GM21786 (cell line): ENCODE data around the gene DNMT1.
"Not testable (repeated sequence)": the region's sequence is repeated elsewhere in the genome, so short reads cannot be mapped to it uniquely, and the experiment has no call there.

Experiments used
- ATAC-seq: cut with Tn5 transposase; IDR thresholded peaks from one replicate; pipeline ENCODE4 v1.9.1; 2021; ENCODE audit not compliant: unreplicated experiment

The DNMT1 gene

GRCh38 chr19:10184636-10185035 is 10.1 kb downstream of the DNMT1 start:
- no peak for ATAC-seq

GRCh38 chr19:10183926-10184325 is 10.8 kb downstream of the DNMT1 start:
- no peak for ATAC-seq

DNA sequence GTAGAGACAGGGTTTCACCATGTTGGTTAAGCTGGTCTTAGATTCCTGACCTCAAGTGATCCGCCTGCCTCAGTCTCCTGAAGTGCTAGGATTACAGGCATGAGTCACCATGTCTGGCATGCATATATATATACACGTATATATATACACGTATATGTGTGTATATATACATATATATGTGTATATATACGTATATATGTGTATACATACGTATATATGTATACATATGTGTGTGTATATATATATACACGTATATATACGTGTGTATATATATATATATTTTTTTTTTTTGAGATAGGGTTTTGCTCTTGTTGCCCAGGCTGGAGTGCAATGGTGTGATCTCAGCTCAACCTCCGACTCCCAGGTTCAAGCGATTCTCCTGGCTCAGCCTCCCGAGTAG is 11.9 kb downstream of the DNMT1 start:
- ATAC-seq: no peak

DNA sequence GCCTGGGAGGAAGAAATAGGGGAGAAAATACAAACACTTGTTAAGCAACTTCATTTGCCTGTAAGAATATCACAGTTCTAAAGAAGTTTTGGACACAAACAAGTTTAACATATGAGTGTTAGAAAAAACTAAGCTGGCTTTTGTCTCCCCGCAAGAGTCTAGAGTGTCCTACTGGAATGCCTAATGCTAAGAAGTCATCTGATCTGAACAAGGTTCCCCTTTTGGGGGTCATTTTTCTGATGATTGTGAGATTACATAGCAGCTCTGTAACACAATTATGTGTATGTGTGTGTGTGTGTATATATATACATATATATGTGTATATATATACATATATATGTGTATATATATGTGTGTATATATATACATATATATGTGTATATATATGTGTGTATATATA is 12.7 kb downstream of the DNMT1 start:
- ATAC-seq: no peak

GRCh38 chr19:10180459-10180858 is 14.3 kb downstream of the DNMT1 start:
- no peak for ATAC-seq

- not testable (repeated sequence) for ATAC-seq
Measured at GRCh38 chr19:10180024-10180423, 14.7 kb downstream of the DNMT1 start.

DNA sequence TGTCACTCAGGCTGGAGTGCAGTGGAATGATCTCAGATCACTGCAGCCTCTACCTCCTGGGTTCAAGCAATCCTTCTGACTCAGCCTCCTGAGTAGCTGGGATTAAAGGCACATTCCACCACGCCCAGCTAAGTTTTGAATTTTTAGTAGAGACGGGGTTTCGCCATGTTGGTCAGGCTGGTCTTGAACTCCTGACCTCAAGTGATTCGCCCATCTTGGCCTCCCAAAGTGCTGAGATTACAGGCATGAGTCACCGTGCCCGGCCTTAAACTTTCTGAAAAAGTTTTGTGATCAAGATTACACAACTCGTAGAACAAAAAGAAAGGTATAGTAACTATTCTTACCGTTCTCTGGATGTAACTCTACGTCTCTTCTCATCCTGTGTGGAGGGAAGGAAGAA is 21.2 kb downstream of the DNMT1 start:
- ATAC-seq: no peak

DNA sequence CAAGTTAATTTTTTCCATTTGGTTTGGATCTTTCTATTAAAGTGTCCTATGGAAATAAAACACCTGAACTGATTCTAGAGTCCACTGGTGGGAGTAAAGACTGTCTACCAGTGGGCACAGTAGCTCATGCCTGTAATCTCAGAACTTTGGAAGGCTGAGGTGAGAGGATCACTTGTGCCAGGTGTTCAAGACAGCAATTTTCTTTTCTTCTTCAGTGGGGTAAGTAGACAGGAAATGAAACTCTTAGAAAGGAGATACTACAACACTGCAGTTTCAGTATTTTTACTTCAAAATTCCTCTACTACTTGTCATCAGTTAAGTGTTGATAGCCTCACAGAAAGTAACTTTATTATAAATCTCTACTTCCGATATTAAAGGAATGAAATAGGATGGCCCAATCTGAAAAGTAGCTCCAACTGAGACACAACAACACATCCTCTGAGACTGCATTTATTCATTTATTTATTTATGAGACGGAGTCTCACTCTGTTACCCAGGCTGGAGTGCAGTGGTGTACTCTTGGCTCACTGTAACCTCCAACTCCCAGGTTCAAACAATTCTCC is 26.3 kb downstream of the DNMT1 start:
- ATAC-seq: no peak

DNA sequence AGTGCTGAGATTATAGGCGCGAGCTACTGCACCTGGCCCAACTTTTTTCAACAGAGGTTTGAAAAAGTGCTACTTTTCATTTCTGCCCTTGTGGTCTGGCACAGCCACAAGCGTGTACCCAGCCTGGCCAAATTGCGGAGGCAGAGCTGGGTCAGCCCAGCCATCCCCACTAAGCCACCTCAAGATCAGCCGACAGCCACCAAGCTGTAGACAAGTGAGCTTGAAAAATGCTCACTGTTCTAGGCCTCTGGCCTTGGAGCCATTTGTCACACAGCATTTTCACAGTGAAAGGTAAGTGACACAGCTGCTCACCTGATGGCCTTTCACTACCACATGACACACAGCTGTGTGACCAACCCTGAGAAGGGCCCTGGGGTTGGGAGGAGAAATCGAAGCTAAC is 27.3 kb downstream of the DNMT1 start:
- ATAC-seq: no peak

- not testable (repeated sequence) for ATAC-seq
Measured at GRCh38 chr19:10166501-10166900, 28.3 kb downstream of the DNMT1 start.

GRCh38 chr19:10166046-10166445 is 28.7 kb downstream of the DNMT1 start:
- ATAC-seq: no peak

GRCh38 chr19:10163536-10163935 is 31.2 kb downstream of the DNMT1 start:
- no peak for ATAC-seq

- no peak for ATAC-seq
Measured at GRCh38 chr19:10159610-10160009, 35.1 kb downstream of the DNMT1 start.

GRCh38 chr19:10158485-10158884 is 36.3 kb downstream of the DNMT1 start:
- ATAC-seq: no peak

DNA sequence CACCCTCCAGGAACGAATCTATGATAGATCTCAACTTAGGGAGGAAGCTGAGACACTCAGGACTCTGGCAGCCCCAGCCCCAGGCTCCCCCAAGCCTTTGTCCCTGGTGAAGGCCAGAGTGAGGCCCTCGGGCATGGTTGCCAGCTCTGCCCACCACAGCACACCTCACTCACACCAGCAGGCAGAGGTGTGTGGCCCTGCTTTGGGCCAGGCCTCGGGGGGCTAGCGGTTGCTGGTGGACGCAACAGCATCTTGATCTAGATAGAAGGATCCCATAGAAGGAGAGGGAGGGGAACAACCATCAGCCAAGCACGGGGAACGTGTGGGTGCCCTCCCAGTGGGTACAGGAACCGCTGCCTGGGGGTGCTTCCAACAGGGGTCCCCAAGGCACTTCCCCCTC is 36.7 kb downstream of the DNMT1 start:
- no peak for ATAC-seq

GRCh38 chr19:10155839-10156238 is 38.9 kb downstream of the DNMT1 start:
- ATAC-seq: no peak

DNA sequence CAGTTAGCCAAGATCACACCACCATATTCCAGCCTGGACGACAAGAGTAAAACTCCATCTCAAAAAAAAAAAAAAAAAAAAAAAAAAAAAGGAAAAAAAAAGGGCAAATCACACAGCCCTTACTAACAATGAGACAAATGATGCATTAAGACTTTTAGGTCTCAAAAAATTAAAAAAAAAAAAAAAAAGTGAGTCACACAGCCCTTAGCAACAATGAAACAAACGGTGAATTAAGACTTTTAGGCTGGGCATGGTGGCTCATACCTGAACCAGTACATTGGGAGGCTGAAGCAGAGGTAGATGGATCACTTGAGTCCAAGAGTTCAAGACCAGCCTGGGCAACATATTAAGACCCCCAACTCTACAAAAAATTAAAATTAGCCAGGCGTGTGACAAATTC is 42.7 kb downstream of the DNMT1 start:
- ATAC-seq: no peak

DNA sequence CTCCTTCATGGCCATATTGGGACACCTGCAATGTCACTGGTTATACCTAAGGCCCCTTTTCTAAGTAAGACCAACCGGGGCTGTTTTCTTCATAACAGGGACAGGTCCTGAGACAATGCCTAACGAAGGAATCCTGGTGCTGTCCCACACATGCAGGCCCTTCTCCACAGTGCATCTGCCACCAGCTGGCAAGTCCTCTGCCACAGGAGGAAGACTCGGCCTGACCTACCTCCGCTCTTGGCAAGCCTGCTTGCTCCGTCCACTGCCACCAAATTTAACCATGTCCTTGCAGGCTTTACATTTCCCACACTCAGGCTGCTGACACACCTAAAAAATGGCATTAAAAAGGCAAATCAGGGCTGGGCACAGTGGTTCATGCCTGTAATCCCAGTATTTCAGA is 43.2 kb downstream of the DNMT1 start:
- no peak for ATAC-seq

DNA sequence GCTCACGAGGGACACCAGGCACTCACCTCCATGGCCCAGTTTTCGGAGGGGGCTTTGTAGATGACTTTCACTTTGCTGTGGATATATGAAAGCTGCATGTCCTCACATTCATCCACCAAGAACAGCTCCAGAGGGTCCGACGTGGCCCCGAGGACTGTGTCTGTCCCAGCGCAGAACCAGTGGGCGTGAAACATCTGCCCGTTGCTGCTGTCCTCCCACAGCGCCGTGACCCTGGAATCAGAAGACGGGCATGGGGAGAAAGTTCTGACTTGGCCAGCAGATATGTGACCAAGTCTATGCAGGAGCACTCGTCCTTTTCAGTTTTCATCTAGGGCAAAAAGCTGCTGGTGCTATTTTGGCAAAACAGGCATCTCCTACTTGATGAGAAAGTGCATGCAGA is 45.3 kb downstream of the DNMT1 start:
- no peak for ATAC-seq

DNA sequence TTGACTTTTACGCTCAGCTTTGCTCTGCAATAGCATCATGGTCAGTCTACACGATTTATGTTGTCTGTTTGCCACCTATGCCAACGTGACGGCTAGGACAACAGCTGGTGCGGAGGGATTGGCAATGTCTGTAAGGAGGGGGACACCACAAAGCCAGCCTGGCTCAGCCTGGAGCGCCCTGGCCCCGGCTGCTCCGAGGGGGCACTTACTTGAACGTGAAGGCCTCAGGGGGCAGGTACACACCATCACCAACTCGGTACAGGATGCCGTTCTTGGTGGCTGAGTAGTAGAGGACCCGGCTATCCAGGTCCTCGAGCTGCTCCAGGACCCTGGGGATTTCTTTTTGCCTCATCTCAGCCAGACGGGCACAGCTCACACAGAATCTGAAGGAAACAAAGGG is 48.6 kb downstream of the DNMT1 start:
- ATAC-seq: no peak

- no peak for ATAC-seq
Measured at GRCh38 chr19:10145031-10145430, 49.7 kb downstream of the DNMT1 start.

DNA sequence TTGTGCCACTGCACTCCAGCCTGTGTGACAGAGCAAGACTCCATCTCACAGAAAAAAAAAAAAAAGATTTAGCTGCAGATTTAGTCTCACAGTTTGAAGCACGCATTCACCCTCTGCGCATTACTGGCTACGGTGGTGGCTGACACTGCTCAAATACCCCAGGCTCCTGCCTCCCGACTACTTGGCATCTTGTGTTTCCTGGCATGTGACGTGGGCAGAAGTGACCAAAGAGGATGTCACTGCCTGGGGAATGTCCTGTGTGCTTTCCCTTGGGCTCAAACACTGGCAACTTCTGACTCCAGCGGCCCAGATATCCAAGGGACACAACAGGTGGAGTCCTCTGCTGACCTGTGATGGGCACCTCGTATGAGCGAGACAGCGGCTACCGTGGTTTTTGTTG is 50.4 kb downstream of the DNMT1 start:
- no peak for ATAC-seq

DNA sequence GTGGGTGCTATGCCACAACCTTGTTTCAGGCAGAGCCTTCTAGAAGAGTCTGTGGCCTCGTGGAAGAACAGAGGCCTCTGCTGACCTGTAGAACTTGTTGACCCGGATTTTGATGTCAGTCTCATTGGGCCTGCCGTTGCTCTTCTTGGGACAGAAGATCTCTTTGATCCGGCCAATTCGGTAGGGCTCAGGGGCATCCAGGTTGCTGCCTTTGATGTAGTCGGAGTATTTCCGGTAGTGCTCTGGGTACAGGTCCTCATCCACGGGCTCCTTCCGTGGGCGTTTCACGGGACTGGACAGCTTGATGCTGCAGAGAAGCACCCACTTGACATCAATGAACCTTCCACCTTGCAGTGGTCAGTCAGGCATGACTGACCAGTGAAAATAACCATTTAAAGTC is 51.1 kb downstream of the DNMT1 start:
- ATAC-seq: no peak
